OCI-M2 (cell line): ENCODE measurements around the gene GLT1D1.

Source experiments
- DNase-seq: peaks from one replicate; lab custom pipeline; 2025; ENCODE audit not compliant: unreplicated experiment; lab: John Stamatoyannopoulos, UW

The GLT1D1 gene

DNA sequence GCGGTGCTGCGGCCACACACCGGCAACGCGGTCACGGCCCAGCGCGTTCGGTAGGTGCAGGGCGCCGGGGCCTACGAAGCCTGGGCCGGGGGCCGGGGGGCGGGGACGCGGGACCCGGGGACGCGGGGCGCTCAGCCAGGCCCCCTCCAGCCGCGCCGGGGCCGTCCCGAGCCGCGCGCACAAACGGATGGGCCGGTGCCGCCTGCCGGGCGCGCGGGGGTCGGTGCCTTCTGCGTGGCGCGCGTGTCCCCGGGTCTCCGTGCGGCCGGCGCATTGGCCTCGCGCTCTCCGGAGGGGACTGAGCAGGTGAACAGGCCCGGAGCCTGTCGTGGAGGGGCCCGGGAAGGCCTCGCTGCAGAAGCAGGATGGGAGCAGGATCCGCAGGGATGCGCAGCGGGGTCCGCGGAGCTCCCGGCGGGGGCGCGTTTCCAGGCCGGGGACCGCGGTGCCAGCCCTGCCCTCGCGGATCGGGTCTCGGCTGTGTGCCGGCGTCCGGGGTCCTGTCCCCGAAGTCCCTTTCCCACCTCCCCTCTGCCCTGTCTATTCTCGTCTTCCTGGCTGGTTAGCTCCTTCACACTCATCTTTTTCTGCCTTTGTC lies 421 bp downstream of the GLT1D1 start:
- DNase-seq, result no peak

DNA sequence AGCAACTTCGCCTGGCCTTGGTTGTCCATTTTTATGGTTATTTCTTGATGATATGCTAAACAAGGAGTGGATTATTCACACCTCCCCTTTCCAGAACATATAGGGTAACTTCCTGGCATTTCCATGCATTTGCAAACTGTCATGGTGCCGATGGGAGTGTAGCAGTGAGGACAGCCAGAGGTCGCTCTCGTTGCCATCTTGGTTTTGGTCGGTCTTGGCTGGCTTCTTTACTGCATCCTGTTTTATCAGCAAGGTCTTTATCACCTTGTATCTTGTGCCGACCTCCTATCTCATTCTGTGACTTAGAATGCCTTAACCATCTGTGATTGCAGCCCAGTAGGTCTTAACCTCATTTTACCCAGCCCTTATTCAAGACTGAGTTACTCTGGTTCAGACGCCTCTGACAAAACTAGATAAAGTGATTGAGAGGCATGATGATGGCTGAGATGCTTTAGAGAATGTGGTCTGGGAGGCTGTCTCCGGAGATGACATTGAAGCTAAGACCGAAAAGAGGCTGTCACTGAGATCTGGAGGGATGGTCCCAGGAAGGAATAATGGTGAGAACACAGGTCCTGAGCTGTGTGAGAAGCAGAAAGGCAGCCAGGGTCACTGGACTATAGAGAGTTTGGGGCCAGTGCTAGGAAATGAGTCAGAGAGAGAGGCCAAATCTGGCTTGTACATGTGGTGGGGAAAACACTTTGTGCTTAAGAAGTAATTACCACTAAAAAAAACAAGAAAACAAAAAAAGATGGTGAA lies 2.9 kb downstream of the GLT1D1 start:
- no peak for DNase-seq

DNA sequence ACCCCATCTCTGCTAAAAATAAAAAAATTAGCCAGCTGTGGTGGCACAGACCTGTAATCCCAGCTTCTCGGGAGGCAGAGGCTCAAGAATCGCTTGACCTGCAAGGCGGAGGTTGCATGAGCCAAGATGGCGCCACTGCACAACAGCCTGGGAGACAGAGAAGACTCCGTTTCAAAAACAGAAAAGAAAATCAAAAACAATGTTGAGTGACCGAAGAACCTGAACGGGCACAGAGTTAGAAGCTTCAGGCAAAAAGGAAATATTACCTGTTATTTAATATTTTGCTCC lies 3.5 kb downstream of the GLT1D1 start:
- no peak for DNase-seq

DNA sequence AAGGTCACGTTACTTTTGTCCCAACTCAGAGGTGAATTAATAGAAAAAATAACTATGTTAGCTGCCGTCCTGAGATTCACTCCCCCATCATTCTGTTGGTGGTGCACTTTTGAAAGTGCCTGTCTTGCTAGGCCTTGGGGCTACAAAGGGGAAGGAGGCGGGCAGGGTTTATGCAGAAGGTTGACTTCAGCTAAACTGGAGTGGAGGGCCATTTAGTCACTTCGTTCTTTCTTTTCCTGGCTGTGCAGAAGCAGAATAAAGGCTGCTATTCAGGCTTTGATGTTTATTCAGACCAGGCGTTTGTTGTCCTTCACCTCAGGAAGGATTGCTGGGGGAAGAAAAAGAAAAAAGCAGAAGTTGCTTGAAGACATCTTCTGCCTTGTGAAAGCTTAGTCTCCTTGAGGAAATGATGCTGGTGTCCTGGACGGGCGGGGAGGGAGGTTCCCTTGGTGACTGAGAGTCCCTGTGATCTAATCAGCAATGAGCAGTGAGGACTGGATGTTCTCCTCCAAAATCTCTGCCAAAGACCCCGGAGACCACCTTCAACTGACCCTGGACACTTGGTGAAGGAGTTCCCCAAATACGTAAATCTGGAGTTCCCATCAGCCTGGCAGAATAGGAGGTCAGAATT lies 4.0 kb downstream of the GLT1D1 start:
- no peak for DNase-seq

DNA sequence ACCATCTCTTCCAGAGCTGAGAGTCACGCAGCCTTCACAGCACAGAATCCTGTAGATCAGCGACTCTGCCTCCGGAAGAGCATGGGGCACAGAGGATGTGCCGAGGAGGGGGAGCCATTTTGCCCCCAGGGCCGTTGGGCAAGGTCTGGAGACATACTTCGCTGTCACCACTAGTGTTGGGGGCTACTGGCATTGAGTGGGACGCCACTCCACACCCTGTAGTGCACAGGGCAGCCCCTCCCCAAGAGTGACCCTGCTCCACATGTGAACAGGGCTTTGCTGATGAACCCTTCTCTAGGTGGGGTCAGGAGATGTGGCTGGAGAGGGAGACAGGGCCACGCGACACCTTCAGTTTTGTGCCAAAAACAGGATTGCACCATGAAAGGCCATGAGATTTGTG lies 6.0 kb downstream of the GLT1D1 start:
- DNase-seq, result no peak

DNA sequence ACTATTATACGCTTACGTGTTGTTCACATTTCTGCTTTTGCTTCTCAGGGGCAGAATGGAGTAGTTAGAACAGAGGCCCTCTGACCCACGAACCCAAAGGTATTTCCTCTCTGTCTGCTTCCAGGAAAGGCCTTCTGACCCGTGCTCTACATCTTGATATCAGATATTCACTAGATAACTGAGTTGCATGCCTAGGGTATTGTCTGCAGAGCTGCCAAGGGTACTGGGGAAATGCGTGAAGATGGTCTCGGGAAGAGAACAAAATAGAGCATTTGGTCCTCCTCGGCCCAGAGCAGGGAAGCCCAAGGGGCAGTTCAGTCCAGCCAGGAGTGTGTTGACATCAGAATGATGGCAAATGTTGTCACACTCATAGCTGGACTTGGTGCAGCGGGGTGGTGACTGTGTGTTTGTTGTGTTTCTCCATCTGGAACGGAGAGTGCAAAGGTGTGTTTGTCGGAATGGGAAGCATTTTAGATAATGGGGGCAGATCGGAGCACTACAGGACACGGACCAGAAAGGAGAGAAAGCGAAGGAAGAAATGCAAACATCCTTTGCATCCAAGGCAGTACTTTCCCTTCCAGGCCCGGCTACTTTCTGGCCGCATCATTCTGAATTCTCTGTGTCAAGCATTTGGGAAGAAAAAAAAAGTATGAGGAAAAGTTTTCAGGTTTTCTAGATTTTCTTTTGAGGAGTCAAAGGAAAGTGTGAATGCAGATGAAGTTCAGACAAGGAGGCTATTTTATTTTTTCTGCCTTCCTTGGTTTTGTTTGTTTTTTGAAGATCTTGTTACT lies 8.1 kb downstream of the GLT1D1 start:
- no peak for DNase-seq

DNA sequence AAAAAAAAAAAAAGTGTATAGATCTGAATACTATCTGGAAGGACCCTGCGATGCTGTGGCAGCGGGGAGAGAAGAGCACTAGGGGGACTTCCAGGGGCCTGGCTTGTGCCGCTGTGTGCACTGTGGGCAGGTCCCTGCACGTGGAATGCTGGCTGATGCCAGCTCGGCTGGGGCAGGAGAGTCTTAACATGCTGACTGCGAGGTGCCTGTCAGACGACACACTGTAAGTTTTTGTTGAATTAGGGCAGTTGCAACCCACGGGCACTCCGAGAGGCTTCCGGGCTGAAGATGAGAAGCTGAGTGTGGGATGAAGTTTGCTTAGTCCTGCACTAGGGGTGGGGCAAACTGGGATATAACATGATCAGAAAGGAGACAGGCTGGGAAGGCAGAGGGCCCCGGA lies 10.7 kb downstream of the GLT1D1 start:
- no peak for DNase-seq

DNA sequence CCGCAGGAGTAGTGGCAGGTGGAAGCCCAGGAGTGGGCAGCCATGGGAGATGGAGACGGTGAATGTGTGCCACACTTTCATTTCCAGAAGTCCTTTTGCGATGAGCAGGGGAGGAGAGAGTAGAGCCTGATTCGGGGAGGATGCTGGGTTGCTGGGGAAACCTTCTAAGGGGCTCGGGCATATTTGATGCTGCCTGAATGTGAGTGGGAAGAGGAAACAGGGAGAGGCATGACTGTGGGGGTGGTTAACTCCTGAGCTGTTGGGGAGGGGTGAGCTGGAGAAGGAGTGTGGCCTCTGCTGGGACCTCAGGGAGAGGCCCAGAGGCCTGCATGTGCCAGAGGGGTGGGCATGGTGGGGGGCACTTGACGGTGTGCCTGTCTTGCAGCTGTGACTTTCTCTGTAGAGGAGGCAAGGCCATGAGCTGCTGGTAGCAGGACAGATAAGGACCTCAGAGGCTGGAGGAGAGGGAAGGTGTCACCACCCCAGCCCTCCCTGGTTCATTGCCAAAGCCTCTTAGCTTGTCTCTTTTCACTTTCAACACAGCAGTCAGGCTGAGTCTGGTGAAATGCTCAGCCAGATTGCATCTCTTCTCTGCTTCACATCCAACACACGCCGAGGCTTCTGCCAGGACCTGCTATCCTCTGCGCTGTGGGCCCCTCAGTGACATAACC lies 11.4 kb downstream of the GLT1D1 start:
- no peak for DNase-seq

DNA sequence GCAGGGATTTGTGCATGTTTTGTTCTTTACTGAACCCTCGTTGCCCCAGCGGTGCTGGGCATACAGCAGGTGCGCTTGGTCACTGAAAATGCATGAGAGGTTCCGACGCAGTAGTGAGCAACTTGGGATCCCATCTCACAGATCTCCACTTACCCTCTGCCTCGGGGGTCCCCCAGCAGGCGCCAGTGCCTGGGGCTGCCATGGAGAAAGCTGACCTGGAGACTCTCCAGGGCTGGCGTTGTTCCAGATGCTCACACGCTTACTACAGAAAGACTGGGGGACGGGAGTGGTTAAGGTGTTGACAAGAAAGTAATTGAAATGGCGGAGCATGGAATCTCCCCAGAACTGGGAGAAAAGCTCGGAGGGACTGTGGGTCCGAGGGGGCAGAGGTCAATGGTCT lies 14.2 kb downstream of the GLT1D1 start:
- no peak for DNase-seq

DNA sequence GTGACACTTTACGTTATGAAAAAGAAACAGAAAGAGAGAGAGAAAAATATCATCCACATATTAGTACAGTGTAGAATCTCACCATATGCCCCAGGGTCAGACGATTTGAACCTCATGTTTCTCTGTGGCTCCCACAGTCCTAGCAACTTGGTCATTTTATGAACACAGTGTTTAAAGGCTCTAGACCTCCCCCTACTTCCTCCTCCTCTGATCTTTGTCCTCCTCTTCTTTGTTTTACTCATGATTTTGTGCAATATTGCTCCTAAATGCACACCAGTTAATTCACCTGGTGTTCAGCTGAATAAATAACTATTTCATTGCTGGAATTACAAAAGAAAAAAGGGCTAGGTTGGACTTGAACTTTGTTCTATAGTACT lies 18.2 kb downstream of the GLT1D1 start:
- DNase-seq, result no peak

DNA sequence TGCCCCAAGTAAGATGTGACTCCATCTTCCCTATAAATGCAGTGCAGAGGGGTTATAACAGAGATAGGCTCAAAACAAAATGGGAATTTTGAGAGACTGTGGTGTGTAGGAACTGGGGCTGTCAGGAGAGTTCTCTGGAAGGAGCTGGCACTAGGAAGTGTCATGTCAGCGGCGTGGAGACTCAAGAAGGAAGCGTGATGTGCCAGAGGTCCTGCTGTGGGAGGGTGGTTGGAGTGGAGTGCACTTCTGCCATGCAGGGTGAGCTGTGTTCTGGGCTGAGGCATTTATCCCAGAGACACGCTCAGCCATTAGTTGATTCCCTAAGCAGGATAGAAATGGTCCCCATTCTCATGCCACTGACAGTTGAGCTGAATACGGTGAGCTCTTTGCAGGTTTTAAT lies 19.0 kb downstream of the GLT1D1 start:
- no peak for DNase-seq

DNA sequence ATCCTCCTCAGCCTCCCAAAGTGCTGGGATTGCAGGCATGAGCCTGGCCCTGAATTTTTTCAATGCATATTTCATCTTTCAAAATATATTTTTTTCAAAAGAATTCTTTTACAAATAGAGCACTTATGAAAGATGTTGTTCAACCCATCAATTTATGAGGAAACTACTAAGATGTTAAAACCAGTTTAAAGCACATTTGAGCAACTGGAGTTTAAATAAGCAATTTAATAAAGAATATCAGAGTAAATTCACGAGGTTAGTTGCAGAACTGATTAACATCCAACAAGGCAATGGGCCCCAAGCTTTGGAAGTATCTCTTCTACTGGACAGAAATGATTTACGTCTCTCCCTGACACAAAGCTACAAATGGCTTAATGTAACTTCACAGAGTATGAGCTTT lies 23.3 kb downstream of the GLT1D1 start:
- no peak for DNase-seq

DNA sequence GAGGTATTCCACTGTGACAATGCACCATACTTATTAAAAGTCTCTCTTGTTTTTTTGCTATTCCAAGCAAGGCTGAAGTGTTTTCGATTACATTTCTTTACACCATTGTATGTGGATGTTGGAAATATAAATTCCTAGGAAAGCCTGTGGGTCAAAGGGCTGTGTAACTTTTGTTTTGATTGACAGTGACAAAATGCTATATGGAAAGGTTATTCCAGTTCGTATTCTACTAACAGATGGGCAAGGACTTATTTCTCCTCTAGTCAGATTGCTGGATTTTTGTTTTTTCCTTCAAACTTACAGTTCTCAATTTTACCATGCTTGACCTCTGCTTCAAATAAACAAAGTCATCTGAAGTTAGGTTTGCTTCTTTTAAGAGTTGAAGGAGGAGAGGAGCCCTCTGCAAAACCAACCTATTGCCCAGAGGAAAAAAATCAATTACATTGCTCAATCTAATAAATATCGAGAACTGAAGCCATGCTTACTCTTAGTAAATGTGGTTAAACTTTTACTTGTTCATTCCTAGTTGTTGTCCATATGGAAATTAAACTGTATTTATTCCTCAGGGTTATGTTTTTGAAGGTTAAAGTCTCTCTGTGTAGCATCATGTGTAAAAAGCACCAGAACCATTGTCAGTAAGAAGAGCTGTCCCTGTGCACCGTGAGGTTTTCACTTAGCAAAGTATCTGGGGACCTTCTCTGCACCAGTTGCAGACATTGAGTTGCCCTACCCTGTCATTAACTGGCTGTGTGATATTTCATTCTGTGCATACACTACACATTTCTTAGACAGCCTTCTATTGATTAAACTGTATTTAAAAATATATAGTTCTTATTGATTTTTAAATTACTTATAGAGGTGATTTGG lies 26.9 kb downstream of the GLT1D1 start:
- no peak for DNase-seq

DNA sequence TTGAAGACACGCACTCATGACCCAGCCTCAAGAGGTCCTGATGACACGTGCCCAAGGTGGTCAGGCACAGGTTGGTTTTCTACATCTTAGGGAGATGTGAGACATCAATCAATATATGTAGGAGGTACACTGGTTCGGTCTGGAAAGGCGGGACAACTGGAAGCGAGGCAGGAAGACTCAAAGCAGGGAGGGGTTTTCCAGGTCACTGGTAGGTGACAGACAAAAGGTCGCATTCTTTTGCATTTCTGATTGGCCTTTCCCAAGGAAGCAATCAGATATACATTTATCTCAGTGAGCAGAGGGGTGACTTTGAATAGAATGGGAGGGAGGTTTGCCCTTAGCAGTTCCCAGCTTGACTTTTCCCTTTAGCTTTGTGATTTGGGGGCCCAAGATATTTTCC lies 38.6 kb downstream of the GLT1D1 start:
- no peak for DNase-seq

DNA sequence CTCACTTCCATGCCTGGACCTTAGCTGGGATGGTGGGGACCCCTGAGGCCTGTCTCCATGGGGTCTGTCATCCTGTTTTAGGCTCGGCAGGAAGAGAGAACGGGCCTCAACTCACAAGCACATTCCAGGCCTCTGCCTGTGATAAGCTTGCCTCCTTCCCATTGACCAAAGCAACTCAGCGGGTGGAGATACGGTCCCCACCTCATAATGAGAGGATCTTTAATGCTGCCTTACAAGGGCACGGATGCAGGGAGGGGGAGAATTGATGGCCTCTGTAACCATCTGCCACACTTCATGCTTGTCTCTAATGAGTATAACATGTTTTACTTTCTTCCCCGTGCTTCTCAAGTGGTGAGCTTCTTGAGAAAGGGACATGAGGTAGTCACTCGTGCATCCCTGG lies 50.0 kb downstream of the GLT1D1 start:
- no peak for DNase-seq

DNA sequence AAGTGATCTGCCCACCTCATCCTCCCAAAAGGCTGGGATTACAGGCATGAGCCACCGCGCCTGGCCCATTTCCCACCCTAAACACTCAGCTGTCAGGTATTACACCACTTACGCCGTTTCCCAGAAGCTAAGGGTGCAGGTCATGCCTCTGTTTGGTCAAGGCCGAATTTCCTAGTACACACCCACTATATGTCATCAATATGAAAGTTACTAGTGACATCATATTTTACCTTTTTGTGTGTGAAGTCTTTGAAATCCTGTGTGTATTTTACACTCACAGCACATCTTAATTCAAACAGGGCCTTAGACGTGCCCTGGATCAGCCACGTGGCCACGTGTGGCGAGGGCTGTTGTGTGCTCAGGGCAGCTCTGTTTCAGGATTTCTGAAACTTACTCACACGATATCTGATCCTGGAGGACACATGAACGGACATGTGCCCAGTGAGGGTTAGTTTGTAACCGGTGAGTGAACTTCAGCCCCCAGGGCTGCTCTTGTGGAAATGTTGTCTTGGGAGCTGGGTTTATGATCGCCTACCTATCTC lies 51.8 kb downstream of the GLT1D1 start:
- no peak for DNase-seq

DNA sequence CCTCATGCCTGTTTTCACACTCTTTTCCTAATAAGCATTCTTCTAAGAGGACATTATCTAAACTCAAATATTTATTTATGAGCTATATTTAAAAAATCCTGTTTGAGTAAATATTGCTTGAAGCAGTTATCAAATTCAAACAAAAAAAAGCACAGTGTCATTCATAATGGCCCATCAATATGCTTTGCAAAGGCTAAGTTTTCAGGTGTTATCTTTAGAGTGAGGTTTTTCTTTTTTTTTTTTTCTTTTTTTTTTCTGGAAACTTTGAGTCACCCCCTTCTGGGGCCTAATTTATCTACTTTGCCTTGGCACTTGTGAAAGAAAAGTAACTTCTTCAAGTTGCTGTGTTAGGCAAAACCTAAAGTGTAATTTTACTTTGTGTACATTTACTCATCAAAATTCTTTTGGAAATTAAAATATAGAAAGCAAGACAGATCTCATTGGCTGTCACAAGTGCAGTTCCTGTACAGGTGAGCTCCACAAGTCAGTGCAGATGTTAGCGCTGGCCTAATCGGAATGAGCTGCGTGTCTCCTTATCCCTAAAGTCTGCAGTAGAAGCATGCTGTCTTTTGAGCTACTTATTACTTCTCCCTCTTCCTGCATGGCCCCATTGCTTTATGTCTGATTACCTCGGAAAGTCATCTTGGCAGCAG lies 53.3 kb downstream of the GLT1D1 start:
- no peak for DNase-seq

DNA sequence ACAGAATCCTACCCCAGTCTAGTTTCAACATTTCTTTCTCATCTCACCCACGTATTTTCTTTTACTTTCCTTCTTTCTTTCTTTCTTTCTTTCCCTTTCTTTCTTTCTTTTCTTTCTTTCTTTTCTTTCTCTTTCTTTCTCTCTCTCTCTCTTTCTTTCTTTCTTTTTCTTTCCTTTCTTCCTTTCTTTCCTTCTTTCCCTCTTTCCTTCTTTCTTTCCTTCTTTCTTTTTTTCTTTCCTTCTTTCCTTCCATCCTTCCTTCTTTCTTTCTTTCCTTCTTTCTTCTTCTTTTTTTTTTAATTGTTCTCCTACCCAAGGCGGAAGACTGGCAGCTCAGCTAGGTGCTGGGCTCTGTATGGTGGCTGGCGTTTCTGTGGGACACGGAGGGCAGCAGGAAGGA lies 55.0 kb downstream of the GLT1D1 start:
- no peak for DNase-seq

DNA sequence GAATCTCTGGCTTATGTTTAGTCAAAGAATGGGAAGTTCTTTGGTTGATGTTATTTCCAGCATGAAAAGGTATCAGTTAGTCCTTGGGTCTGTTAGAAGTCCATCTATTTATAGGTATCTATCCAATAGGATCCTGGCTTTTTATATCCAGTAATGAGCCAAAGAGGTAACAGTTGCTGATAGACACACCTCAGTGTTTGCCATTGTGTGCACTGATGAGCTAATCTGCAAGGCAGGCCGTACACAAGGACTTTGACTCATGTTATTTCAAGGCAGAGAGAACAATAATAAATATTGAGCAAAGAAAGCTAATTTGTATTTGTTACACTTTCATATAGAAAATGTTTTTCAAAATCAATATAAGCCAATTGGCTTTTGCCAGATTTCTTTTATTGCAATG lies 56.4 kb downstream of the GLT1D1 start:
- no peak for DNase-seq

DNA sequence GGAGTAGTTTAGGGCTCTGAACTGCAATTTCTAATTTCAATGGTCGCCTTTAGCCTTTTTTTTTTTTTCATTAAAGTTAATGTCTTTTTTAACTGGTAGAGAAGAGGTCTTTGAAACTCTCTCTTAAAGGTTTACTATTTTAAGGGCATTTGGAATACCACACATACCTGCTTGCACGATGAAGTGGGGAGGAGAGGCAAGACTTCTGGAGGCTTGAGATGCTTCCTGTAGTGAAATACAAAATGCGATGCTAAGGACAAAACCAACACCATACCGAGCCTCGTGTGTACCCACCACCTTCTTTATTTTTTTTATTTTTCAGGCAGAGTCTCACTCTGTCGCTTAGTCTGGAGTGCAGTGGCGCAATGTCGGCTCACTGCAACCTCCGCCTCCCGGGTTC lies 57.4 kb downstream of the GLT1D1 start:
- DNase-seq, result no peak
